Muscle of back (tissue), 11 donors: ENCODE data around the gene SEC14L1. TPM values are rescaled to one million over a fixed set of nuclear protein-coding genes. Genes with fewer than 3 reads are reported as not detected.

Source experiments
- DNase-seq, 3 donors: peaks; one replicate each; pipeline versions ENCODE4 v3.0.0 to v3.0.0-alpha.2; 2013
- polyA plus RNA-seq, 10 donors: library from polyadenylated mRNA; unstranded; fragments of 120-200 nt; gene quantifications; one replicate each; pipeline ENCODE4 v1.2.1, GENCODE V29; 2013; ENCODE audit not compliant: insufficient read length in 10 of 10

Gene SEC14L1
- polyA plus RNA-seq, 10 donors: 65.2 to 96.2 (median 75.5) TPM

DNA sequence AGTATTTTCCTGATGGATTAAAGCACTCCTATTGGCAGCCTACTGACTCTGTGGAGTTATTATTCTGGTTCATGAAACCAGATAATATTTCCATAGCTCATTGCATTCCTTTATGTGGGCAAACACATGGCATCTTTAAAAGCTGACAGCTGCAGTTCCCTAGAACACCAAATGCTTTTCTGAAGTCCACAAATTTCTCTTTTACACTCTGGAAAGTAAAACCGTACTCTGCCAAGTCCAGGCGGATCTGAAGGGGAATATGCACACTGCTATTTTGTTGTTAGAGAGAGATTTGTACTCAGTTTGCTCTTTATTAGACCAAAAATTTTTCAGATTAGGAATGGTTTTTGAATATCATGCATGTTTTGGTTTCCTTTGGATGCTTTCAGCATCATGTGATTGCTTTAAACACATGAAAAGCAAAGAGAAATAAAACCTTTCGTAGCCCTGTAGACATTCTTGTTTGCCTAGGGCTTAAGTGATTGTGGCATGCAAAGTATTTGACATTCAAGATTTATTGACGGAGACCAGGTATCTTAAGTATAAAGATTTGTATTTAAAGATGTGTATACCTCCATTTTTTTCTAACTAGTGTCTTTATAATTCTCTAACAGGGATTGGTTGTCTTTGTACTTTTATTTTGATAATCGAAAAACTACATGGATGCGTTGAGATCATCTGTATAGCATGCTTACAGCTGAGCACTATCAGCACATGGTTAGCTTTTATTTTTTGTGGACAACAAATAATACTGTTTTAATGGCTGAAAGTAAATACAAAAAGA lies 19.5 kb downstream of the SEC14L1 start:
- peak in 2 of 3 donors; percentile 49 to 54 for DNase-seq

DNA sequence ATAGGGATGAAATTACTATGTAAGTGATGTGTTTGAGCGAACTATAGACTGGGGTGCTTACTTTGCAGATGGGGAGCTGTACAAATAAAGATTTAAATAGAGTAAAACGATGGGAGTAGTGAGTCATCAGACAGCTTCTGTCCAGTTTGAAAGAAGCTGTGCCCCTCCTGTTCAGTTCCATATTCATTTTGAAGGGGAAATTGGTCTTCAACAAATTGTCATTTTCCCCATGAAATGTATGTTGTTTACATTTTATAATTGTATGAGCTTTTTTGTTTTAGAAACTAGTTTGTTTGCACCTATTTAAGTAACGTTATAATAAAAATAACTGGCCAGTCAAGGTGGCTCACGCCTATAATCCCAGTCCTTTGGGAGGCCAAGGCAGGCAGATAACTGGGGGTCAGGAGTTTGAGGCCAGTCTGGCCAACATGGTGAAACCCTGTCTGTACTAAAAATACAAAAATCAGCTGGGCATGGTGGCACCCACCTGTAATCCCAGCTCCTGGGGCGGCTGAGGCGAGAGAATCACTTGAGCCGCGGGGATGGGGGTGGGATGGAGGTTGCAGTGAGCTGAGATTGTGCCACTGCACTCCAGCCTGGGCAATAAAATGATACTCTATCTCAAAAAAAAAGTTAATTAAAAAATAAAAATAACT lies 20.2 kb downstream of the SEC14L1 start:
- no peak for DNase-seq

DNA sequence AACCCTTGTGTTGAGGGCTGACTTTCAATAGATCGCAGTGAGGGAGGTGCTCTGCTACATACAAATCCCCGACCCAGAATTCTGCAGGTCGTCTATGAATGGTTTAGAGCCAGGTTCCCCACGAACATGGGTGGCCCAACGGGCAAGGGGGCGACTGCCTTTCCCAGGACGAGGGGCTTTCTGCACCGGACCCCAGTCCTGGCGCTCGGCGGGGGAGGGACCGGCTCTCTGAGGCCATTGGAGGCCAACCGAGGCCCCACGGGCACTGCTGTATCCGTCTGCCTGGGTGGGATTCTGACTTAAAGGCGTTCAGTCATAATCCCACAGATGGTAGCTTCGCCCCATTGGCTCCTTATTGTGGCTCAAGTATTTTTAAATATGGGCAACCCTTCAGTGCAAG lies 21.2 kb downstream of the SEC14L1 start:
- DNase-seq: no peak

DNA sequence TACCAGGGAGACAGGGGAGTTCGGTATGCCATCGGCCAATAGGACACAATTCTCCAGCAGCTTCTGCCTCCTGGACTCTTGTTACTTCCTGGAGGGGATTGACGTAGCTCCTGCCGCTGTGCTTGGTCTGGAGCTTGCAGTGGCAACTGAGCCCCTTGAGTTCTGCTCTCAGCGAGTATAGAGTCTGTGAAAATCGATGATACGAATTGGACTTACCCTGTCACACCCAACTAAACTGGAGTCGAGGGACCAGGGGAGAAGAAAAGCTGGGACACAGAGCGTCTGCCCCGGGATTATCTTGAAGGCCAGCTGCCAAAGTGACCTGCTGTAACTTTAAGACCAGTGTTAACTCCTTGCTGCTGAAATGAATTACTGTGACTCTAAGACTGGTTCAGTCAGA lies 22.2 kb downstream of the SEC14L1 start:
- peak in 2 of 3 donors; percentile 55 to 74 for DNase-seq

DNA sequence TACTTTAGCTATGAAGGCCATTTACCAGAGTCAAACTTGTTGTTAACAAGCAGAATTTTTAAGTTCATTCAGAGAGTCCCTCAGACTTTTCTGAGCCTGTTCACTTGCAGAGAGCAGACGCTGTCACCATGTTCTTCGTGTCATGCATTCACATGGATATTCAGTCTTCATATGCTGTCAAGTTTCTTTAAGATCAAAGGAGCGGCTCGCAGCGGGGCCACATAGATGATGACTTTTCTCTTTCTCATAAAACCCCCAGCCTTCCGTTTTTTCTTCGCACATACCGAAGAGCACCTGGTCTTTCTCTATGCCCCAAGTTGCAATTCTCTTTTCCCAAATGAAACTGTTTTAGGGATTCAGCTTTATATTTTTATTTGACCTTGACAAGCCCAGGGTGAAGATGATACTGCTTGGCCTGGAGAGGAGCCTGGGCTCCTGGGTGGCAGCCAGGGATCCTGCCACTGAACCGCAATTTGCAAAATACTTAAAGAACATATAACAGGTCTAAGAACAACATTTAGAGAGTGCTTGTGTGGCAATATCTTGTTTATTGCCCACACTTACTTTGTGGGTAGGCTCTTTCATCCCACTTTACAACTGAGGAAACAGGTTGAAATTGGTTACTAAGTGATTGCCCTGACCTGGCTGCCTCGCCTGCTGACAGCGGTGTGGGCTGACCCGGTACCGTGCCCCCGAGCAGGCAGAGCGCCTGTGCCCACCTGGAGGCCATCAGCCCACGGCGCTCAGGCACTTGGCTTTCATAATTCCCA lies 22.9 kb downstream of the SEC14L1 start:
- no peak for DNase-seq

DNA sequence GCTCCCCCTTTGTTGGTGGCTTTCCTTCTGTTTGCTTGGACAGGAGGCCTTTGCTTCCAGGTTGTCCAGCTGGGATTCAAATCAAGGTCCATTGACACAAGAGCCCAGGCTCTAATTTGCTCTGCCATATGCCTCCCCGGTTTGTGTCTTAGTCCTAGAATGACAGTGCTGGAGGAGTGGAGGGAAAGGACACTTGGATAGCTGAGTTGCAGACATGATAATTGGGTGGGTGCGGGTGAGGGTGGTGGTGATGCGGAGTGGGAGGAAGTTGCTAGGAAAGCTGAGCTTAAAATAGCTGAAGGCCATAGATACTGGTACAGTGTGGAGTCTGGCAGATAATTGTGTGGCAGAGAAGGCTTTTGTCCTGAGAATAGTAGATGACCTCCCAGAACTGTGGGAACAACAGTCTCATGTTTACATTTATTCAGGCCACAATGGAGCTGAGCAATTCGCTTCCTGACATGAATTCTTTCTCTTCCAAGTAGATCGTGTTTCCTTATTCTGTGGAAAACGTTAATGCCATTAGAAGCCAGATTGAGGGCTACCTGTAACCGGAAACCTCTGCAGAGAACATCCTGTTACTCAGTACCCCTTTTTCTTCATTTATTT lies 23.8 kb downstream of the SEC14L1 start:
- DNase-seq: no peak

DNA sequence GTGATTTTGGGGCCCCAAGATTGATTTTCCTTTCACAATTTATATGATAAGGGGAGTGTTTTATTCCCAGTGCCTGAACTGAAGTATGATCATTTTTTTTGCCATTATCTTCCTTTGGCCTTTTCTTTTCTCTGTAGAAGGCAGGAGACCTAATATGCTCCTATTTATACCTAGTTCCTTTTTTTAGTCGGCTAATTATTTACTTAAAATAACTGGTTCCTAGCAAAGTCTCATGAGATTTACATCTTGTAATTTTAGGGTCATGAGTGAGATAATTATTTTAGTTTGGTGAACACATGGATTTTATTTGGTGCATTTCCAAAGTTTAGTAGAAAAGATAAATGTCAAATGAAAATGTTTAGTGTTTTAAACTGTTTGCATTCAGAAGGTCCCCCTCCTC lies 24.8 kb downstream of the SEC14L1 start:
- no peak for DNase-seq

DNA sequence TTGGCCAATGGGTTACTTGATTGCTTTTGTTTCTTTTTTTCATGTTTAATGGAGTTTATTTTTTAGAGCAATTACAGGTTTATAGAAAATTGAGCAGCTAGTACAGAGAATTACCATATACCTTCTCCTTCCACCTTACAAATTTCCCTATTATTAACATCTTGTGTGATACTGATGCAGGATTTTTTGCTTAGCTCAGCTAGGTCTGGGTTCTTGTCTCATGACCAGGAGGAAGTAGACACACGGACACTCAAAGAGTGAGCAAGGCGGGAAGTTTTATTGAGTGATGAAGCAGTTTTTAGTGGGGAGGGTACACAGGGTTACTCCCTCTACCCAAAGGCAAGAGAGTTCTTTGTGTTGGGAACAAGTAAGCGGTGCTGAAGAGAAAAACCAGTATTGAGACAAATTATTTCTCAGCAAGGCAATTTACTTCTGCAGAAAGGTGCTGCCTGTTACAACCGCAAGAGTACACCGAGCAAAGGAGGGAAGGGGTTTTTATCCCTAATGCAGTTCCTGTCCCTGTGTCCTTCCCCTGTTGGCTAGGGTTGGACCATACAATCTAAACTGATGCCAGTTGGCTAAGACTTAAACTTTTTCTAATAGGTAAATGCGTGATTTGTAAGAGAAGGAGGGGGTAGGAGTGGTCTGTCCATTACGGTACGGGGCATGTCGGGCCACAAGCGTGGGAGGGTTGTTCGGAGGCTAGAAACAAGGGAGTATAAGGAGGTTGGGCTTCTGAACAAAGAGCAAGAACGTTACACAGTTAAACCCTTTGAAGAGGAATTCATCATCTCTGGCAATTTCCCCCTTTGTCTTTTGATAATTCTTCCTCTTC lies 26.9 kb downstream of the SEC14L1 start:
- no peak for DNase-seq

DNA sequence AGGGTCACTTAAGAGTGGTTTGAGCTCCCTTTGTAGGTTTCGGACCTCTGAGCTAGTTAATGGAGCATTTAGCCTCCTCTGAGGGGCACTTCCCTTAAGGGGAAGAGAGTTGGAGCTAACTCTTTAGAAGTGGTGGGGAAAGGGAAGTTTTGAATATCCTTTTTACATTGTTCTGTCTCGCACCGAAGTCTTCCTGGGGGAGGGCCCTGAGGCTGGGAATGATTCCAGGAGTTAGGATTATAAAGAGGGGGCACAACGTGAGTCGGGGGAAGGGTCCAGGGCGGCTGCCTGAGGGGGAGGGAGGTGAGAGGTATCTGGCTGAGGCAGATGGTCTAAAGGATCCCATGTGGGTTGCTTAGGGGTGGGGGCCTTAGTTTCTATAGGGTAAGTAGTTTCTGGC lies 32.3 kb downstream of the SEC14L1 start:
- DNase-seq: no peak

DNA sequence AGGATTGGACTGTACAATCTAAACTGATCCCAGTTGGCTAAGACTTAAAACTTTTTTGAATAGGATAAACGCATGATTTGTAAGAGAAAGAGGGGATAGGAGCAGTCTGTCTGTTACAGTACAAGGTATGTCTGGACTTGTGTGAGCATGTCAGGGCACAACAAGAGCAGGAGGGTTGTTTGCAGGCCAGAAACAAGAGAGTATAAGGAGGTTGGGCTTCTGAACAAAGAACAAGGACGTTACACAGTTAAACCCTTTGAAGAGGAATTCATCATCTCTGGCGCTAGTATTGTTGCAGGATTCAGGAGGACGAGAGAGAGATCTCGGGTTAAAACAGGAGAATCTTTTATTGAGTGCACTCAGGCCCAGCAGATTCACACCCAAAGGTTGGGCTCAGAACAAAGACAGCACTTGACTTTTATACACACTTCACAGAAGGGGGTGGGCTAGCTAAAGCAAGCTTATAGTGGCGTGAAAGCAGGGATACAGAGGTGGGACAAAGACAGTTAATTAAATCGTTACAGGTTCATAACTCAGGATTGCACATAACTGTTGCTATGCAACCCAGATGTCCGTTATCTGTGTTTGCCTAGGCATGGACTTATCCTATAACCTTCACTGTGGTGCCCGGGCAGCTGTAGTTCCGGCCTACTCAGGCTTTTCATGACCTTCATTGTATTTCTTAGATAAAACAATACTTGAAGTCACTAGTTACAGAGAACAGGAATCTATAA lies 34.3 kb downstream of the SEC14L1 start:
- DNase-seq: no peak

DNA sequence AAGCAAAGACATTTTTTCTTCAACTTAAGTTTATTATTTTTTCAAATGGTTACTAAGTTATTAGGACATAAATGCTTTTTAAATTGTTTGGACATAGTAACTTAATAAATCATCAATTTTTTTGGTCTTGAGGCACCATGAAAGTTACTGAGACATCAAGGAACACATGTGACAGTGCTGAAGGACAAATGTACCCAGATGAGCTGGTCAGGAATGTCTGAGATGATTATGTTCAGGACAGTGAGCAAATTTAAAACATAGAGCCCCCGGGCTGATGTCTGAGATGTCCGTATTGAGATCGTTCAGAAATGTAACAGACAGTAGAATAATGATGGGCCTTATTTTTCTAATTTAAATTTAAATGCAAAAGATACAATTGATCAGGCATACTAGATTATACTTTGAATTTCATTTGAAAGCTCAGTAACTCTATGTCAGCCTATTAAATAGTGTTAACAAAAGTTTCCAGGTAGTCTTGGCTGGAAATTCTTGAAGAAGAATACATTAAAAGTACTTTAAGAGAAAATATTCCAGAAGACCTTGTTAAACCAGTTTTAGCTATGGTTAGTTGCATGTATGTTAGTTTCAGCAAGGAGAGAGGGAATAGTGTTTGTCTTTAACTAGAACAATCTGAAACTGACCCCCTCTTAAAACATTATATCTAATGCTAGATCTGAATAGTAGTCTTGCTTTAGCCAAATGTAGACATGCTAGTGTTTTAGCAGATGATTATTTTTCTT lies 36.4 kb downstream of the SEC14L1 start:
- DNase-seq: no peak

DNA sequence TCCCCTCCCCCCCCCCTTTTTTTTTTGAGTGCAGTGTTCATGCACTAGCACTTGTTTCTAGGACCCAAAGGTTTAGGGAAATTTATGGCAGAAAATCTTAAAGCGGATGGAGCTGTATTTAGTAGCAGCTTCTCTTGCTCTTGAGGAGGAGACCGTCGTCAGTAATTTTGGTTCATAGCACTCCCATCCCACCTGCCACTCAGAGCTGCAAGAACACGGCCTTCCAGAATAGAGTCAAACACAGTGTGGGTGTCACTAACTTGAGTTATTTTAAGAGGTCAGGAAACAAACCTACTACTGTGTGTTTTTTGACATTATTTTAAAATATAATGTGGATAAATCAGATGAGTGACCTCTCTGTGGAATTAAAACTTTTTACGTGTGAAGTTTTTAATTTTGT lies 37.3 kb downstream of the SEC14L1 start:
- no peak for DNase-seq

DNA sequence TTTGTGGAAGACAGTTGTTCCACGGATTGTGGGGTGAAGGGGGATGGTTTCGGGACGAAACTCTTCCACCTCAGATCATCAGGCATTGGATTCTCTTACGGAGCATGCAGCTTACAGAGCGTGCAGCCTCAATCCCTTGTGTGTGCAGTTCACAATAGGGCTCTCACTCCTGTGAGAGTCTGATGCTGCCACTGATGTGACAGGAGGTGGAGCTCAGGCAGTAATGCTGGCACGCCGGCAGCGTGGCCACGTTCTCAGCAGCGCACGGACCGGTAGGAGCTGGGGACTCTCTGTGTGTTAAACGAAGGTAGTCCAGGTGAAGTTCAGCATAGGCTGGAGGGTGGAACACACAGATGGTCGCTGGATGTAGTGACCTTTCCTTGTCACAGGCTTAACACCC lies 37.8 kb downstream of the SEC14L1 start:
- DNase-seq: no peak

DNA sequence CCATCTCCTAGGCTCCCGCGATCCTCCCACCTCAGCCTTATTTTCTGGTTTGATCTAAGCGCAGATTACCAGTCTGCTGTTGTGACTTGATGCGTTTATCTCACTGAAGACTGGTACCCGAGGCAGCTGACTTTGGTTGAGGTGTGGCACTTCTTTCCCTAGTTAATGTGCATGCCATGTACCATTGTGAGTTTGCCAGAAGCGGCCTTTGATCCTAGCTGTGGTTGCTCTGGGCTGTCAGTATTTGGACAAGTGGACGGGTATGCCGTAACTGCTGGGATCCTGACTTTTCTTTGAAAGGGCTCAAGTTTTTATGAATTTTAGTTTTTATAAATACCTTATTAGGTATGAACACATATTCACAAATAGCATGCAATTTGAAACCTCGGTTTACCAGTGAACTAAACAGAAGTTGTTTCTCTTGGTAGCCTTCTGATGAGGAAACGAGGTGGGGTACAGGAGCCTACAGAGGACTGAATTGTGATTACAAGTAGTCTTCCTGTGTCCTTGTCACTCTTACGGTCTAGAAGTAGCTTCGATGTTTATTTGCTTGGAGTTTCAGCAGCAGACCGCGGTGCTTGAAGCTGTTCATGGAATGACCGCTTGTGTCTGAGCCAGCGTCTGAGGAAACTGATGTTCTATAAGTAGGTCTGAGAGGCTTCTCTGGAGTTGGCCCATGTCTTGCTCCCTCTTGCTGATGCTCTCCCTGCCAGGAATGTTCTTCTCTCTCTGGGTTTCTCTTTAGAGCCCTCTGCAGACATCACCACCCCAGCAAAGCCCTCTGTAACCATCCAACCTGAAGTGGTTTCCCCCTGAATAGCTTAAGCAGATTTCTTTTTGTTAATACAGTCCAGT lies 40.0 kb downstream of the SEC14L1 start:
- no peak for DNase-seq

DNA sequence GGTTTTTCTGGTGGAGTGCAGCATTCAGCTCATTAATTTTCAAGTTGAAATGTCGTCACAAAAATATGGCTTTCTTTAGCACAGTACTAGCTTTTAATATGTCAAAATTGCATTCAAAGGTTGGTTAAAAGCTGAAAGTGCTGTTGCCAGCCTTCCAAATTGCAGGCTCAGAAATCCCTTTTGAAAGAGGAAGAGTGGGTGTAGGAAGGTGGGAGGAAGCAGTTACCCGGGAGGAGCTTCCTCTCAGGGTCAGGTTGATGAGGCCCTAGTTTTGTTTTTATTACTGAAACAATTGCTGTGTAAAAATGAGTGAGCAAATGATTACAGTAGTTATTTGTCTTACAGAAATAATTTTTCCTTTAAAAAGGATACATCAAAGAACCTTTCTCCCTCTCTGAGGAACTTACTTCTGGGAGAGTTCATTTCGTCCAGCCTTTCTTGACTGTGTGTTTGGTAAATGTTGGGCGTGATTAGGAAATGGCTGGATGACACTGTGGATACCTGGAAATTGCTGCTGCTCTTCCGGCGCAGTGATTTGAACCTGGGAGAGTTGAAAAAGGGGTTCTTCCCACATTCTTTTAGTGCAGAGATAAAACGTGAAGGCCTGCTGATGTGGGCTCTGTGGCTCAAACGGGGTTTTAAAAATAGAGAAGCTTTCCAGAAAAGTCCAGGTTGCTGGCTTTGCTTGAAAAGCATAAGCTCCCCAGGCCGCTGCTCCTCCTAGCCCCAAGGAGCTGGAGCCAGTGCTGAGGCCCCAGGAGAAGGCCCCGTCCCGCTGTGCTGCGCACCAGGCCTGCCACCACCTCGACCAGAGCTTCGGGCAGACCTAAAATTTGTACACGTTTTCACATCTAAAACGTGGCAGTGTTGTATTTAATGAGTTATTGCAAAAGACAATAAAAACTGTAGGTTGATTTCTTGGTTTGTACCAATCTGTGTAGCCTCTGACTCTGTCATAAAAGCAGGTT lies 41.7 kb downstream of the SEC14L1 start:
- no peak for DNase-seq

DNA sequence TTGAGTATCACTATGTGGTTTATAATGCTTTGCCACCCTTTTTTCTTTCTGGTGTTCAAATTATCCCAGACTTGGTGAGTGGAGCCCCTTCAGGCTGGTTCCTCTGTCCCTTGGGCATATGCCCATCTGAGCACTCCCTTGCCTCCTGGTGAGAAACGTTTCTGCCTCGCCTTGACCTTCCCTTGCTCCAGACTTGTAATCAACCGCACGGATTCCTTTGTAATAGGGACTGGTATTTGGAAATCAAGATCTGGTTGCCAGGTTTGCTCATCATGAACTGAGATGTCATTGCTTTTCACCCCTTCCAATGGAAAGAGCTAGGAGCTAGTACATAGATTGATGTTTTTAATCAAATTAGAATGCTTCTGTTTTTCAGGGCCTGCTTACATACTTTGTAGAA lies 43.7 kb downstream of the SEC14L1 start:
- peak in 1 of 3 donors; percentile 39 for DNase-seq

DNA sequence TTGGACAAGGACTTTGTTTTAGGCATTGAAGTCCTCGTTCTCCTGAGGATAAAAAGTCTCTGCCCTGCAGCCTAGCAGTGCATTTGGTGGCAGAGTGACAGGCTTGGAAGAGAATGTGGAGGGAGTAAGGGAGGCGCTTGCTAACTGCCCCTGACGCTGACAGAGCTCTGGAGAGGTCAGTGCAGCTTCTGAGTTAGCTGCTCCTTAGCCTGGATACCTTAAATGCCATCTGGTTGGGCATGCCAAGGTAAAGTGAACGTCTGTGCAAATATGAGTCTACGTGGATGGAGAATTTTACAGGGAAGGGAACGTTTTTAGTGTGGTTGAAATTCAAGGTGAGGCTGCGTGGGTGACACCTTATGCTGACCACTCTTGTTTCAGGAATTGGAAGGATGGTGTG lies 44.4 kb downstream of the SEC14L1 start:
- no peak for DNase-seq

DNA sequence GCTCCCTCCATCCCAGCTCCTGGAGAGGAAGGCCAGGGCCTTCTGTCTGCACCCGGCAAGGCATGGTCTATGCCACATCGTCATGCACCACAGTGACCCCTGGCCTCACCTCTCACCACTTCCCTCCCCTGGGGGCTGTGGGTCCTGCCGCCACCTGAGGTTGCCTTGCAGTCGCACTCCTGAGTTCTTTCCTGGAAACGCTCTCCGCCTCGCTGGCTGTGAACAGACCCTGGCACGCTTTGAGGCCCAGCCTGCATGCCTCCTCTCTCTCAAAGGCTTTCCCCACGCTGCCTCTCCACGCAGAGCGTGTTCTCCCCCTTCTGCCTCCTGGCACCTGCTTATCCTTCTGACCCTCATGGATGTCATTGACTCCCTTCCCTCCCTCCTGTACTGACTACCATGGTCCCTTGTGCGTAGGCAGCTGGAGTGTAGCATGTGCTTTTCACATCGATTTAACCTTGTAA lies 45.4 kb downstream of the SEC14L1 start:
- DNase-seq: no peak
